Adipose tissue (tissue), 3 donors: ENCODE measurements around the gene MYRFL. TPM values are rescaled to one million over a fixed set of nuclear protein-coding genes. Genes with fewer than 3 reads are reported as not detected.

Experiments
- H3K27ac ChIP-seq: one replicate; pipeline ENCODE4 v1.5.1; 2013; ENCODE audit warnings: low read depth, low read length
- WGBS, 3 donors: extraction: QIAGEN DNeasy Blood & Tissue Kit; methylation state at CpG; one replicate each; pipeline ENCODE4 v1.1.7; 2013; 5-methylcytosine and 5-hydroxymethylcytosine counted together
- polyA plus RNA-seq, 3 donors: library from polyadenylated mRNA; stranded (reverse); fragments of 200-250 nt; gene quantifications; one replicate each; pipeline ENCODE4 v1.2.3, GENCODE V29; 2013
- donor health status: healthy with polysubstance abuse.
- donor health status: Bipolar disorder and iron deficiency.
- donor health status: healthy.

MYRFL gene
- polyA plus RNA-seq, 3 donors = 0.08 TPM; not detected in 2

DNA sequence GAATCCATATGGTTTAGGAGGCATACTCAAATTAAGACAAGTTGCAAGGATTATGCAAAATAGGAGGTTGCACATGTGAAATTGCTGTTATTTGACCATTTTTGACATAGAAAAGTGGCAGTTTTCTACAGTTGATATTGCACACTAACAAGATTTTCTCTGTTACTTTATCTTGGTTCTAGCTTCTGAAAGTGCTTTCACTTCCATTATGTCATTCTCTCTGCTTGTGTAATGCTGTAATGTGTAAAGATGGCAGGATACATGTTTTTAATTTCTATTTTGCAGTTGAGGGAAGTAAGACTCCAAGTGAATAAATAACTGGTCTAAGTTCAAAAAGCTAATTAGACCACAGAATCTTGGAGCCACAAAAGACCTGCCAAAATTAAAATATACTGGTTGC lies 60.6 kb downstream of the MYRFL start:
- H3K27ac ChIP-seq = no peak overlapping the region

DNA sequence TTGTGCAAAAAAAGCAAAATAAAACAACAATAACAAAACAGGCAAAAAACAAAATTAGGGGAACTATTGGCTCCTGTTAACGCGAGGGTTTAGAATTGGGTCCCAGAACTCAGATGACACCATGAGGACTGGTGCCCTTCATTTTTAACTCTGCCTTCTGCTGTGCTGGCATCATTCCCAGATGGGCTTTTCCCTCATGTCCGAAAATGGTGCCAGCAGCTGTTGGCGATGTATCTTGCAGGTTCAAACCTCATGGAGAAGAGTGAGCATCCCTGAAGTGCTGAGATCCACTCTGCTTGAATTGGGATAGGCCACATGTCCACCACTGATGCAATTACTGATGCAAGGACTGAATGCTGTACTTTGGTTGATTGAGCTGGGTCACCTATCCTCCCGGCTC lies 61.1 kb downstream of the MYRFL start:
- WGBS, 3 donors = 75 to 80% (median 76%) methylated on average over 5 of the region's 5 CpGs
- no peak overlapping the region for H3K27ac ChIP-seq

DNA sequence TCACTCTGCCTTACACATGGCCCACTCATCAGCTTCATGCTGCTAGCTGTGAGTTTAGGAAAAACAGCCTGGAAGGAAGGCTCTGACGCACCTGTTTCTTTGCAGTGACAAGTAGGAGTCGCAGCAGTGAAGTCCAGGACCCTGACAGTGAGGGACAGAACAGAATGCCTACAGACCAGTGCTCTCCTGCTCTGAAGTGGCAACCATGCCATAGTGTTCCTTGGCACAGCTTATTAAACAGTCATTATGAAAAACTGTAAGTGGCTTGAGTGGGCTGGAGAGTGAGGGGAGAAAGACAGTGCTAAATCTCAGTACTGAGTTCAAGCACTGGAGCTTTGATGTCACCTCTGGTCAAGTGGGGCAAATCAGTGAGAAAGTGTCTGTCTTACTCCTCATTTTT lies 61.7 kb downstream of the MYRFL start:
- 96 to 97% (median 96%) methylated on average over 2 of the region's 2 CpGs for WGBS, 3 donors
- H3K27ac ChIP-seq = no peak overlapping the region

DNA sequence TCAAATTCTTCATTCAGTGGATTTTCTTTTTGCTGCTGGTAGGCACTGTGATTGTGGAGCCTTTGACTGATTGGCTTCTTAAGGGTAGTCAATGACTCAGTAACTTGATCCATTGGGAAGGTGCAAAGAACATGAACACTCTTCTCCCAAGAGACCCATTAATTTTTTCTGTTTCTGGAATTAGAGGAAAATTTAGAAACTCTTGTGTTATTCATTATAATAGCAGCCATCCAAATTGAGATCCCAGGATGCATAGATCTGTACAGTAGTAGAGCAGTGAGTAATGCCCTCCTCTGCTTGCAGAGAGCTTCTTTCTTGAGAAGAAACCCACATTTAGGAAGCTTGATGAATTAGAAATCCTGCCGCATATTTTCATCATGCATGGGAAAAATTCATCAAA lies 63.9 kb downstream of the MYRFL start:
- WGBS, 3 donors = 93 to 97% (median 97%) methylated on average over 1 of the region's 1 CpG
- no peak overlapping the region for H3K27ac ChIP-seq

DNA sequence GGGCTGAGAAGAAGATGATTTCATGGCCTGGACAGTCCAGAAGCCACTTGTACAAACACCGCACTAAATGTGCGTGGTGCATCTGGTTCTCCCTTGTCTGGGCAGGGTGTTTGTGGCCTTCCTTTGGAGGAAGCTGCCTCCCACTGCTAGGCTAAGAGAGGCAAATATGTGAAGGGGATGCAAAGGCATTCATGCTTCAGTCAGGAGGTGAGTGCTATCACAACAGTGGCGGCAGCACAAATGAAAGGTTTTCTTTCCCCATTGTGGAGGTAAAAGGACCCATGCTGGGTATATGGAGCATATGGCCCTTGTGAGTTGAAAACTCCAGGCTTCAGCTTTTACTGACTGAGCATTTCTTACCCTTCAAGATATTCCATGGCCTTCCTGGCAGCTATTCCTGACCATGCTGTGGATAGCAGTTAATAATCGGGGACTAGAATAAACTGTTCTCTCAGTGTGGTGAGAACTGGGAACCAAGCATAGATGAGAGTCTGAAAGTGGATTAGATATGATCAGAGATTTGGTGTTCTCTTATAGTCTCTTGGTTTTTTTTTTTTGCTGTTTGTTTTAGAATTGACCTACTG lies 69.9 kb downstream of the MYRFL start:
- H3K27ac ChIP-seq = no peak overlapping the region
- 95 to 97% (median 95%) methylated on average over 4 of the region's 4 CpGs for WGBS, 3 donors

DNA sequence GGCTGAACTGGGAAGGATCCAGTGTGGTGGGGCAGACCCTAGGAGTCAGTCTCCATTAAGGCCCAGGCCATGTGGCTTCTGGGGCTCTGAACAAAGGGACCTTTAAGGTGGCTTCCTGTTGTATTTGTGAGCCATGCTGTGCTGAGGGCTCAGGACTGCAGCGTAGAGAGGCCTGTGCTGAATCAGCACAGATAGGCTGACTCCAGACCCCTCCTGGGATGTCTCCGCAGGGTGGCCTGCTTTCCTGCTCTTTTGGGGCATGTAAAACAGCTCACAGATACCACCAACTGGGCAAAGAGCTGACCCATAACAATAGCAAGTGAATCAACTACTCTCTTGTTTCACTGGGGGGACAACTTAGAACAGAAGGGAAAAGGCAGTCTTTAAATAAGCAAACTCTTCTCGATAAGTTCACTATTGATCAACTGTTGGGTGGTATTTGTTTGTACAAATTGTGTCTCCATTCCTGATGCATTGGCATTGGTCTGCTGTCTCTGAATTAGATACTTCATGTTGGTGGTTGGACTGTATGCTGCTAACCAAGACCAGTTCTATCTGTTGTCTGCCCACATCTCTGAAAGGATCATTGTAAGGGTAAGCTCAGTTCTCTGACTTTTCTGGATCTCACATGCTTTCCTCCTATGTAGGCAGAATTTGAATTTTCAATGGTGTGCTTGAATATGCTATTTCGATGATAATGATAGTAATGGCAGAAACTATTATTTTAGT lies 71.8 kb downstream of the MYRFL start:
- WGBS, 3 donors = 88 to 93% (median 89%) methylated on average over 4 of the region's 4 CpGs
- H3K27ac ChIP-seq = no peak overlapping the region

DNA sequence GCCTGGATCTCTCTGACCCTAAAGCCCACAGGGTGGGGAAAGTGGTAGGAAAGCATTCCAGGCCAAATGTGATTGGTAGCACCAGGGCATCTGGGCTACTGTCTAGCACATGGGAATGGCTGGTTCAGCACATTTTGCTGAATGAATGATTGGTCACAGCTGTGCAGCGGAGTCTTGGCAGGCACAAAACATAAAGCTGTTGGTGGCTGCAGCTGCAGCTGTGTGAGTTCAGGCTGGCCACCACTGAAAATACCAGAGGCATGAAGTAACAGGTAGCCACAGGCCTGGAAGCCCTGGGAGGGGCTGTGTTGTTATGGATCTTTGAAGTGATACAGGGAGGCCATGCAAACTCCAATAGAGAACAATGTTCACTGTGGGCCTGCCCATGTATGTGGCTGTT lies 72.7 kb downstream of the MYRFL start:
- H3K27ac ChIP-seq = no peak overlapping the region
- WGBS, 3 donors = 73 to 80% (median 79%) methylated on average over 1 of the region's 1 CpG

DNA sequence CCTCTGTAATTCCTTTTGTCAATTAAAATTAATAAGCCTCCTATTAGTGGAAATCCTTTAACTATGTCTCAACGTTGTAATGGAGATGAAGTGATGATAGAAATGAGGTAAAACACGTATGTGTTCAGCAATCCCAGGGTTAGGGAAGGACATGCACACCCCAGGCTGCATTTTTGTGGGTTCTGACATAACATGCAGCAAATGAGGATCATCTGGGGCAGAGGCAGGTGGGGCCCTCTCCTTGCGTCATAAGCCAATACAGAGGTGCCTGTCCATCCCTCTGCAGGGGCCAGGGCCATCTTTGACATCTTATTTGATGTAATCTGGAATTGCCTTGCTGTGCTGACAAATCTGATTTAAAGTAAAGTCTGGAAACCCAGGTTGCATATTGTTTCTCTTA lies 73.2 kb downstream of the MYRFL start:
- 55 to 70% (median 64%) methylated on average over 3 of the region's 3 CpGs for WGBS, 3 donors
- H3K27ac ChIP-seq = no peak overlapping the region

DNA sequence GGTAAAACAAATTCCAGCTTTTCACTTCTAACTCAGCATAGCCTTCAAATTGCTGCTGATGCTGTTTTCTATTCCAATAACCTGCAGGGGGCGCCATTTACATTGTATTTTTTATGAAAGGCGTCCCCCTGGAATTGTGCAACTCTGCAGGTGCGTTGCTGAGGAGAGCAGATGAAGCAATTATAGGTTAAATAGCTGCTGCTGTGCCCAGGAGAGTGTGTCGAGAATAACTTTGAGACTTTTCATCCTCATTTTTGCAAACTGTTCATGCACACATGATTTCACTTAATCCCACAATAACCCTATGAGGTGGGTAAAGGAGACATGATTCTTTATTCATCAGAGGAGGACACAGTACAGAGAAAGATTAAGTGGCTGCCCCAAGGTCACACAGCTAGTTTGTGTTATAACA lies 75.7 kb downstream of the MYRFL start:
- H3K27ac ChIP-seq = no peak overlapping the region
- WGBS, 3 donors = 0 to 1% (median 1%) methylated on average over 4 of the region's 4 CpGs

DNA sequence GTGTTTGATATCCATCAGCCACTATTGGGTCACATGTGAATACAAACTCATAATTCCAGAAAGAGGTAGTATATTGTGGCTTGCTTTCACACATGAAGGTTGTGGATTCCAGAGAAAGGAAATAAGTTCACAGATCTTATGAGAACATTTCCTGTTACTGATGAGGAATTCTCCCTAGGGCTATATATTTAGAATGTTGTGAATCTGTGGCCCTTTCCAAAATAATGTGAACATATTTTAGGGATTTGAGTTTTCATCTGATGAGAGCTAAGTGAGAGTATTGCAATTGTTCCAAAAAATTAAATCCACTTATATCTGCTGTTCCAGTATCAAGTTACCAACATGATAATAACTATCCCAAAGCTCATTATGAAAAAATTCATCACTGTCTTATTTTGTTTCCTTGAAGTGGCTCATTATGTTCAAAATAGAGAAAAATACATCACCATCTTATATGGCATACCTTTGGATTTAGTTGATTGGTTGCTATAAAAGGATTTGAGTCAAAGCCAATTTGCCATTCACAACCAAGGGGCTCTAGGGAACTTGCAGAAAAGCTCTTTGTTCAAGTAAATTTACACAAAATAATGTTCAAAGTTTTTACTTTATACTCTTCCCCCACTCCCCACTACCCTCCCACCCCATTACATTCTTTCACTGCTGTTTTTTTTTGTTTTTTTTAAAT lies 76.3 kb downstream of the MYRFL start:
- H3K27ac ChIP-seq = no peak overlapping the region

DNA sequence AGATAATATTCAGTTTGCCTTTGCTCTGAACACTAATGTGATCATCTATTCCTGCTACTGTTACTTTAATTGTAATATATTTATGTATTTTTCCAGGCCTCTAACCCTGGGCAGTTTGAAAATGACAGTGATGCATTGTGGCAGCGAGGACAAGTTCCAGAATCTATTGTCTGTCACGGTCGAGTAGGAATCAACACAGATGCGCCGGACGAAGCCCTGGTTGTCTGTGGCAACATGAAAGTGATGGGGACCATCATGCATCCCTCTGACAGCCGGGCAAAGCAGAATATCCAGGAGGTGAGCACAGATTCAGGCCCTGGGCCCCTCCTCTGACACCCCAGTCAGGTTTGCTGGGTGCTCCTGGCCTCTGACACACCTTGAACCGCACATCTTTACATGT lies 78.5 kb downstream of the MYRFL start:
- H3K27ac ChIP-seq = no peak overlapping the region
- WGBS, 3 donors = 76 to 94% (median 92%) methylated on average over 8 of the region's 8 CpGs

DNA sequence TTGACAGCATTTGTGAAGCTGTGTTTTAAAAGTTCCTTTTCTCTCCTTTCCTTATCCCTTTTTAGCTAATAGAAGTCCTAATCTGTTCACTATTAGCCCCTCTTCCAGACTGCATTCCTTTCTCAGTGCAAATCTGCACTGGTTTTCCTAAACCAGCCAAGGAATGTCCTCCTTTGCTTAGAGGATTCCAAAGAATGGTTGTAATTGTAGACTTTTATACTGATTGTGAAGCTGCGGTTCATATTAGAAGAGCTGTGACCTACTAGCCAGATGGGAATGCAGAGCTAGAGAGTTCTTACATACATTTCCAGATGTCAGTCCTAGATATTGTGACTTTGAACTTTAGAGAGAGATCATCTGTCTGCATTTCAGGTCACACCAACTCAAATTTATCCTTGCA lies 79.8 kb downstream of the MYRFL start:
- no peak overlapping the region for H3K27ac ChIP-seq
- 58 to 65% (median 58%) methylated on average over 1 of the region's 1 CpG for WGBS, 3 donors

DNA sequence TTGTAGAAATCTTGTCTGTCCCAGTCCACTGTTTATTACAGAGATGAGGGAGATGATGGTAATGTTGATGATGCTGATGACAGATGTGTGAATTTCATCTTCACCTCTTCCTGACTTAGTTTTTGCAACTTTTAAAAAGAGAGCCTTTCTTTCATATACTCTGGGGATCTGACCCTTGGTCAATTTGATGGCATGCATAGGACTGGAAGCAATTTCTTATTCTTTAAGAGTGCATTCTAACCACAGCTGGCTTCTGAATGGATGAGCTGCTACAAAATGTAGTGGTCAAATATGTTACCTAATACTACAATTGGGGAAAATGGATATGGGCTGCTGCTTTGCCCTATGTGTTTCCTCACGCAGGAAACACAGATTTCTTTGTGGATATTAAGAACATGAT lies 80.8 kb downstream of the MYRFL start:
- H3K27ac ChIP-seq = no peak overlapping the region
- 87 to 98% (median 88%) methylated on average over 1 of the region's 1 CpG for WGBS, 3 donors

DNA sequence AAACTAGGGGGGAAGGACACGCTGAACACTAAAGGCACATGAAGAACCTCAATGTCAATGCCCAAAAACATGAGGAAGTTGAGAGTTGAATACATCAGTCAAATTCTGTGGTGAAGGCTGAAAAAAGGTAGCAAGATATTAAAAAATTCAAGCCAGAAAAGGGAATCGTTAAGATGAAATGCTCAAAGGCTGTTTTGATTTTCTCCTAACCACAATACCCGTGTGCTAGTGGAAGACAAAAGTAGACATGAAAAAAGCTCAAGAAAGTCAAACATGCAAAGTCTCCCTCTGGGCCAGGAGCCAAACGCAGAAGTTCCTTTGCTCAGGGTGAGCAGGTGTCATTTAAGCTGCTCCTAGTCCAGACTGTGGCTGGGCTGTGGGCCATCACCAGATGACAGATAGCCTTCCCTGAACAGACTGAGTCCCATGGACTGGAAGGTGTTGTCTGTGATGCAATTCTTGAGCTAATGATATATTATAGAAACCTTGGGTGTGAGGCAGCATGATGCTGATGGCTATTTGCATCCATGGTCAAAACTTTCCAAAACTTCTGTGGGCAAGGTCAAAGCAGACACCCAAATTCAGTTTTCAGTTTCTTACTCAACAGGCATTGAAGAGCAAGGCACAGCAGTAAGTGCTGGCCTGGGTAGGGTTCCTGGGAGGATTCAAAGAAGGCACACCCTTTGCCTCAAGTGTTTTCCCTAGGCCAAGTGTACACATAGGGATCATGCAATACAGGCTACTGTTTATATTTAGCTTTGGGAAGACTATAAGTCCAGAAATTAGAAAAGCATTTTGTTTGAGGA lies 81.6 kb downstream of the MYRFL start:
- H3K27ac ChIP-seq = no peak overlapping the region
- WGBS, 3 donors = 72 to 77% (median 76%) methylated on average over 4 of the region's 4 CpGs

DNA sequence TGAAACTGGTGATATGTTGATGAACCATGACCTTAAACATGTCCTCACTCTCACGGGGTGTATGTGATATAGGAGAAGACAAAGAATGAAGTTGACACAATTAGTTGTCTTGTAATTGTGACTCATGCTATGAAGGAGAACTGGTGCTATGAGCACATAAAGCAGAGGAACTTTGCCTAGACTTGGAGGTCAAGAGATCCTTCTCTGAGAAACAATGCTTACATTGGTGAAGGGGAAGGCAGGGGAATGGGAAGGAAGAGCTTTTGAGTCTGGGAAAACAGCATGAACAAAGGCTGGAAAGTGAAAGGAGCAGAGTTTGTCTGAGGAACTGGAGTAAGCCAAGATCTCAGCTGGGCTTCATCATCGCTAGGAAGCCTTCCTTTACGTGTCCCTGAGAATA lies 83.2 kb downstream of the MYRFL start:
- WGBS, 3 donors = 71 to 73% (median 71%) methylated on average over 3 of the region's 3 CpGs
- H3K27ac ChIP-seq = no peak overlapping the region

DNA sequence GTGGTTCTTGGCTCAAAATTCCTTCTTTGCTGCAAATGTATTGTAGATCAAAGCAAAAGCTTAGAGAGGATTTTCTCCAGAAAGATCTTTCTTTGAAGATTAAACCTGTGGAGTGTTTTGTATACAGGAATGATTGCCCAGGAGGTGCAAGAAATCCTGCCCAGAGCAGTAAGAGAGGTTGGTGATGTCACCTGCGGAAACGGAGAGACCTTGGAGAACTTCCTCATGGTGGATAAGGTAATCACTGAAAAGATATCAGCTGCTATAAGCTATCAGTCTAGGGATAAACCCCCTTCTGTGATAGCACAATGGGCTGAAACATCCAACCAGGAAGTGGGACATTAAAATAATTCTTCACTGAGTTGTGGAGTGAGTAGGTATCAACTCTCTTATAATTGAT lies 85.7 kb downstream of the MYRFL start:
- WGBS, 3 donors = 63 to 85% (median 76%) methylated on average over 2 of the region's 2 CpGs
- H3K27ac ChIP-seq = no peak overlapping the region

DNA sequence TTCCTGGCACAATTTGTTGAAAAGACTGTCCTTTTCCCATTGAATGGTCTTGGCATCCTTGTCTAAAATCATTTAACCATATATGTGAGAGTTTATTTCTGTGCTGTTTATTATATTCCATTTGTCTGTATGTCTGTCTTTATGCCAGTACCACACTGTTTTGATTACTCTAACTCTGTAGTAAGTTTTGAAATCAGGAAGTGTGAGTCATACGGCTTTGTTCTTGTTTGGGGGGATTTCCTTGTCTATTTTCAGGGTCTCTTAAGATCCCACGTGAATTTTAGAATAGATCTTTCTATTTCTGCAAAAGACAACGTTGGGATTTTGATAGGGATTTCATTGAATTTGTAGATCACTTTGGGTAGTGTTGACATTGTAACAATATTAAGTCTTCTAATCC lies 88.5 kb downstream of the MYRFL start:
- WGBS, 3 donors = 46 to 59% (median 47%) methylated on average over 3 of the region's 3 CpGs
- no peak overlapping the region for H3K27ac ChIP-seq

DNA sequence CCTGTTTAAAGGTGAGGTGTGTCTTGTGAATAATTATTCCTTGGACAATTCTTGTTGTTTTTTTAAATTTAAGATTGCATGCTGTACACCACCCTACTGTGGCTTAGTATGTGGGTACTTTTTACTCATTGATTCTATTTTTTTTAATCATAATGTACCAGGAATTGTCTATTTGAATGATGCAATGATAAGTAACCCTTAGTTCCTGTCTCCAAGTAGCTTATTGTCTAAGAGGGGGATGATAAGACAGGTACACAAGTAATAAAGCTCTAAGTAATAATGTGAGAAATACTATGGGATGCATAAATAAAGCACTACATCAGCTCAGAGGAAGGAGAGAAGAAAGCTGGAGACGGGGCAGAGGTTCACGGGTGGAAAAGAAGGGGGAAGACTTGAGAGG lies 90.9 kb downstream of the MYRFL start:
- no peak overlapping the region for H3K27ac ChIP-seq
- 59 to 75% (median 66%) methylated on average over 2 of the region's 2 CpGs for WGBS, 3 donors

DNA sequence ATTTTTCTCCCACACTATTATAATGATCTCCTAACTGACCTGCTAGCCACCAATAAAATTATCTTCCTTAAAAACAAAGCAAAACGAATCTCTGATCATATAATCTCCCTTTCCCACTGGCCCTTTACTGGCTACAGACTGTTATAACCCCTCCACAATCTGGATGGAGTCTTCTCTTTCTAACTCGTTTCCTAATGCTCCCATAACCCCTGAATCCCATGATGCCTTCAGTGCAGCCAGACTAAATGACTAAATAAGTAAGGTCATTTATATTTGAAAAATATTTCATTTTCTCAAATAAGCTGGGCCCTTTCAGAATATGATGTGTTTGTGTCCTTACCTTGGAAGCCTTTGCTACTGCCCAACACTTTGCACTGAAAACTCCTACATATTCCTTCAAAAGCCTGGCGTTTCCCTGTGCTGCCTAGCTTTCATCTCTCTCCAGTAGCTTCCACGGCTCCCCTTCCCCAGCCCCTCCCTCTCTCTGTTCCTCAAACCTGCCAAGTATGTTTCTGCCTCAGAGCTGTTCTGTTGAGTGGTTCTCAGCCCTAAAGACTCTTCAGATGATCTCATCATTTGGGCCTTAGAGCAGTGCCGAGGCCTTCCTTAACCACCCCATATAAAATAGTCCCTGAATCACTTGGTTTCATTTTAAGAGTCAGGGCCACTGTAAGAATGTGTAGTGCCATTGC lies 91.7 kb downstream of the MYRFL start:
- 38 to 40% (median 39%) methylated on average over 5 of the region's 5 CpGs for WGBS, 3 donors
- H3K27ac ChIP-seq = no peak overlapping the region
